Hepatocyte (in vitro differentiated cells): ENCODE data around the gene UPF1.
"Not testable (repeated sequence)": the region's sequence is repeated elsewhere in the genome, so short reads cannot be mapped to it uniquely, and the experiment has no call there.

Experiments
- CTCF ChIP-seq: fragments of 200-600 bp; sonication (generic); IDR thresholded peaks from 2 replicates; pipeline ENCODE4 v1.5.1; 2016; ENCODE audit warnings: antibody characterized with exemption, mild to moderate bottlenecking; ENCODE audit not compliant: poor library complexity
- EZH2 ChIP-seq: fragments of 200-600 bp; sonication (generic); IDR thresholded peaks from 2 replicates; pipeline ENCODE4 v1.6.1; 2016; ENCODE audit warnings: antibody characterized with exemption, mild to moderate bottlenecking, borderline replicate concordance
- EZH2phosphoT487 ChIP-seq: fragments of 200-600 bp; sonication (generic); IDR thresholded peaks from one replicate; pipeline ENCODE4 v1.6.1; 2018; ENCODE audit warnings: antibody characterized with exemption, mild to moderate bottlenecking, low read depth, moderate library complexity; ENCODE audit not compliant: unreplicated experiment, severe bottlenecking

- TF ChIP-seq CTCF, EZH2phosphoT487, EZH2: not testable (repeated sequence)
Observed at GRCh38 chr19:18902519-18902918, 70.8 kb downstream of the UPF1 start.
